IMR-90 (cell line): ENCODE data around the gene UTP3.

Experiments used
- BHLHE40 ChIP-seq: fragments of 150-350 bp; IDR thresholded peaks from 2 replicates; pipeline ENCODE4 v1.6.1; 2016; ENCODE audit warnings: mild to moderate bottlenecking, low read depth, low read length
- CEBPB ChIP-seq: IDR thresholded peaks from 2 replicates; pipeline ENCODE4 v1.6.1; 2012; ENCODE audit warnings: low read depth, low read length, improper control_type of control experiment
- CTCF ChIP-seq: conservative IDR thresholded peaks from 2 replicates; pipeline ENCODE4 v1.5.1; 2012; ENCODE audit warnings: mild to moderate bottlenecking, low read depth, low read length, improper control_type of control experiment
- FOS ChIP-seq: fragments of 150-350 bp; IDR thresholded peaks from 2 replicates; pipeline ENCODE4 v1.6.1; 2016; ENCODE audit warnings: low read depth, low read length
- MAFK ChIP-seq: IDR thresholded peaks from 2 replicates; pipeline ENCODE4 v1.6.1; 2012; ENCODE audit warnings: low read depth, low read length, improper control_type of control experiment
- MAZ ChIP-seq: IDR thresholded peaks from 2 replicates; pipeline ENCODE4 v1.6.1; 2012; ENCODE audit warnings: low read depth, mild to moderate bottlenecking, low read length, improper control_type of control experiment, moderate library complexity, borderline replicate concordance
- MXI1 ChIP-seq: IDR thresholded peaks from 2 replicates; pipeline ENCODE4 v1.6.1; 2012; ENCODE audit warnings: low read depth, mild to moderate bottlenecking, low read length, moderate library complexity, borderline replicate concordance
- NFE2L2 ChIP-seq: fragments of 150-350 bp; IDR thresholded peaks from 2 replicates; pipeline ENCODE4 v1.6.1; 2016; ENCODE audit warnings: low read depth, mild to moderate bottlenecking, low read length
- POLR2A ChIP-seq: IDR thresholded peaks from 2 replicates; pipeline ENCODE4 v1.6.1; 2012; ENCODE audit warnings: mild to moderate bottlenecking, low read depth, low read length
- RAD21 ChIP-seq: IDR thresholded peaks from 2 replicates; pipeline ENCODE4 v1.6.1; 2012; ENCODE audit warnings: low read length, improper control_type of control experiment
- RCOR1 ChIP-seq: IDR thresholded peaks from 2 replicates; pipeline ENCODE4 v1.6.1; 2012; ENCODE audit warnings: mild to moderate bottlenecking, low read length, improper control_type of control experiment; ENCODE audit not compliant: insufficient replicate concordance
- RFX5 ChIP-seq: IDR thresholded peaks from 2 replicates; pipeline ENCODE4 v1.8.0; 2012; ENCODE audit warnings: low read depth, mild to moderate bottlenecking, low read length, moderate library complexity
- SMC3 ChIP-seq: fragments of 150-350 bp; IDR thresholded peaks from 2 replicates; pipeline ENCODE4 v1.6.1; 2016; ENCODE audit warnings: low read depth, mild to moderate bottlenecking, antibody characterized with exemption, low read length, moderate library complexity
- USF2 ChIP-seq: fragments of 150-350 bp; IDR thresholded peaks from 2 replicates; pipeline ENCODE4 v1.6.1; 2017; ENCODE audit warnings: mild to moderate bottlenecking, antibody characterized with exemption, low read length, low read depth

- TF ChIP-seq POLR2A (no peak), CTCF (no peak), RAD21 (no peak), USF2 (no peak), MAZ (no peak), BHLHE40 (no peak), FOS (no peak), RFX5 (no peak), MAFK (no peak), SMC3 (no peak), MXI1 (no peak), CEBPB (no peak), NFE2L2 (no peak), RCOR1 (no peak)
Observed at GRCh38 chr4:70706516-70706915, 18.2 kb downstream of the UTP3 start.
